DND-41 (cell line): ENCODE data around the gene TMEM182.

Experiments
- ATAC-seq: fragments of 200-7000 bp; cut with Tn5 transposase; 3 replicates; pipeline ENCODE4 v1.9.1; 2021; ENCODE audit warnings: low read depth; ENCODE audit not compliant: insufficient read depth
- DNase-seq: peaks from one replicate; pipeline ENCODE4 v3.0.0-alpha.2; 2020
- H2AFZ ChIP-seq: 2 replicates; pipeline ENCODE4 v1.6.0; 2012; ENCODE audit warnings: low read depth, low read length
- H3K27ac ChIP-seq: 2 replicates; pipeline ENCODE4 v1.5.1; 2012; ENCODE audit warnings: low read length, inconsistent platforms
- H3K27me3 ChIP-seq: fragments of 200-600 bp; sonication (generic); 2 replicates; pipeline ENCODE4 v1.6.0; 2012; ENCODE audit warnings: low read length, mild to moderate bottlenecking, inconsistent platforms; ENCODE audit not compliant: insufficient read depth, poor library complexity
- H3K36me3 ChIP-seq: 2 replicates; pipeline ENCODE4 v1.5.1; 2012; ENCODE audit warnings: low read length, inconsistent platforms; ENCODE audit not compliant: insufficient read depth
- H3K4me1 ChIP-seq: 2 replicates; pipeline ENCODE4 v1.5.1; 2012; ENCODE audit warnings: mild to moderate bottlenecking, low read length; ENCODE audit not compliant: insufficient read depth
- H3K4me2 ChIP-seq: 2 replicates; pipeline ENCODE4 v1.6.0; 2012; ENCODE audit warnings: mild to moderate bottlenecking, moderate library complexity, low read length, inconsistent platforms; ENCODE audit not compliant: insufficient read depth
- H3K4me3 ChIP-seq, 2 experiments: fragments of 200-600 bp in 1 of 2; shearing (Covaris generic) in 1 of 2; 2 replicates each; pipeline ENCODE4 v1.5.1; 2012 to 2016; ENCODE audit warnings: inconsistent platforms in 2 of 2, low read length in 2 of 2, mild to moderate bottlenecking in 2 of 2, low read depth in 1 of 2, moderate library complexity in 1 of 2
- H3K79me2 ChIP-seq: 2 replicates; pipeline ENCODE4 v1.6.0; 2012; ENCODE audit warnings: low read length, inconsistent platforms; ENCODE audit not compliant: insufficient read depth
- H3K9ac ChIP-seq: 2 replicates; pipeline ENCODE4 v1.6.0; 2012; ENCODE audit warnings: low read depth, mild to moderate bottlenecking, inconsistent platforms, low read length, moderate library complexity
- H3K9me3 ChIP-seq: 2 replicates; pipeline ENCODE4 v1.5.1; 2012; ENCODE audit warnings: low read length, moderate library complexity, mild to moderate bottlenecking, inconsistent platforms; ENCODE audit not compliant: insufficient read depth, severe bottlenecking
- H4K20me1 ChIP-seq: 2 replicates; pipeline ENCODE4 v1.6.0; 2012; ENCODE audit warnings: low read length; ENCODE audit not compliant: insufficient read depth
- EZH2 ChIP-seq: IDR thresholded peaks from 3 replicates; pipeline ENCODE4 v1.6.1; 2012; ENCODE audit warnings: borderline replicate concordance, low read depth, mild to moderate bottlenecking, moderate library complexity, low read length, inconsistent platforms; ENCODE audit not compliant: severe bottlenecking
- TF ChIP-seq, protein P1 (sequence below): IDR thresholded peaks from 2 replicates; pipeline ENCODE4 v1.5.1; 2012; ENCODE audit warnings: borderline replicate concordance, low read length, moderate library complexity, mild to moderate bottlenecking; ENCODE audit not compliant: poor library complexity, severe bottlenecking; ENCODE audit errors: extremely low read depth

The TMEM182 gene

DNA sequence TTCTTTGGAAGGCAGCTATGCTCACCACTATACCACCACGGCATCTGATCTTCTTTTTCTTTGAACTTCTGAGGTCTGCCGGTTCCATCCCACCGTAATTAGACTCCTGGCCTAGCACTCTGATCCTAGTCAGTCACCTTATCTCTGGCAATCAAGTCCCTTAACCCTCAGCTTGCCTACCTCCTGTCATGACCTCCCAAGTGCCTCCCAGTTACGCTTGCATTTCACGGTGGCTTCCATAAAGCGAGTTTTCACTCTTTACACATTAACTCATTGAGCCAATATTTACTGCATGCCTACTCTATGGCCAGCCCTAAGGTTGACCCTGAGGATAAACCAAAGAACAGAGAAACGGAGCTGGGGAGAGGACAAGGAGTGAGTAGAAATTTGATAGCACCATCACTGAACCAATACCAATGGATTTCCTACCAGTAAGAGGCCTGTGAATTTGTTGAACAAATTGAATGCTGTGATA, 37.8 kb upstream of the TMEM182 start:
- TF ChIP-seq, protein P1, sequence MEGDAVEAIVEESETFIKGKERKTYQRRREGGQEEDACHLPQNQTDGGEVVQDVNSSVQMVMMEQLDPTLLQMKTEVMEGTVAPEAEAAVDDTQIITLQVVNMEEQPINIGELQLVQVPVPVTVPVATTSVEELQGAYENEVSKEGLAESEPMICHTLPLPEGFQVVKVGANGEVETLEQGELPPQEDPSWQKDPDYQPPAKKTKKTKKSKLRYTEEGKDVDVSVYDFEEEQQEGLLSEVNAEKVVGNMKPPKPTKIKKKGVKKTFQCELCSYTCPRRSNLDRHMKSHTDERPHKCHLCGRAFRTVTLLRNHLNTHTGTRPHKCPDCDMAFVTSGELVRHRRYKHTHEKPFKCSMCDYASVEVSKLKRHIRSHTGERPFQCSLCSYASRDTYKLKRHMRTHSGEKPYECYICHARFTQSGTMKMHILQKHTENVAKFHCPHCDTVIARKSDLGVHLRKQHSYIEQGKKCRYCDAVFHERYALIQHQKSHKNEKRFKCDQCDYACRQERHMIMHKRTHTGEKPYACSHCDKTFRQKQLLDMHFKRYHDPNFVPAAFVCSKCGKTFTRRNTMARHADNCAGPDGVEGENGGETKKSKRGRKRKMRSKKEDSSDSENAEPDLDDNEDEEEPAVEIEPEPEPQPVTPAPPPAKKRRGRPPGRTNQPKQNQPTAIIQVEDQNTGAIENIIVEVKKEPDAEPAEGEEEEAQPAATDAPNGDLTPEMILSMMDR: no peak
- no peak for TF ChIP-seq EZH2
- Histone ChIP-seq H3K4me3 (no peak overlapping the region), H3K36me3 (peaks cover 81% of the 10 kb centered on the region), H3K4me2 (no peak overlapping the region), H4K20me1 (no peaks in the 10 kb centered on the region), H2AFZ (no peak overlapping the region), H3K27me3 (no peaks in the 10 kb centered on the region), H3K9me3 (no peaks in the 10 kb centered on the region), H3K79me2 (no peaks in the 10 kb centered on the region), H3K4me1 (no peaks in the 10 kb centered on the region), H3K27ac (no peak overlapping the region), H3K9ac (no peak overlapping the region)
- ATAC-seq: no peak
- DNase-seq: no peak

DNA sequence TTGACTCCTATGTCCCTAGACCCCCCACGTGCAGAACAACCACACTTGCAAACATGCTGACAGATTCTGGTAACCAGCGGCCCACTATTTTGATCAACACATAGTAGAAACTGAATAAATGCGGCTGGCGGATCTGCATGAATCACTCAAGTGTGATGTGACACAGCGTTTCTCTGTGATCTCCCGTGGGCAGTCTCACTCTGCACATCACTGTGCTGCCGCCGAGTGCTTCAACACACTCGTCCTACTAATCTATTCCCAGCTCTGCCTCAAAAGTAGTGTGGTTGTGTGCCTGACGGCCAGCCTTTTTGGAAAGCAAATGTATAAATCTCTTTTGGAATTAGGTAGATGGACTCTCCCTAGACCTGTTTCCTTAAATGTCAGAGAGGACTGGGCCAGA, 37.3 kb upstream of the TMEM182 start:
- Histone ChIP-seq H3K4me2 (no peak overlapping the region), H3K4me3 (no peak overlapping the region), H3K27ac (no peak overlapping the region), H3K9ac (no peak overlapping the region), H4K20me1 (no peaks in the 10 kb centered on the region), H2AFZ (no peak overlapping the region), H3K9me3 (no peaks in the 10 kb centered on the region), H3K79me2 (no peaks in the 10 kb centered on the region), H3K27me3 (no peaks in the 10 kb centered on the region), H3K4me1 (no peaks in the 10 kb centered on the region), H3K36me3 (peaks cover 77% of the 10 kb centered on the region)
- ATAC-seq (no peak), DNase-seq (no peak)
- TF ChIP-seq, protein P1: no peak
- no peak for TF ChIP-seq EZH2

DNA sequence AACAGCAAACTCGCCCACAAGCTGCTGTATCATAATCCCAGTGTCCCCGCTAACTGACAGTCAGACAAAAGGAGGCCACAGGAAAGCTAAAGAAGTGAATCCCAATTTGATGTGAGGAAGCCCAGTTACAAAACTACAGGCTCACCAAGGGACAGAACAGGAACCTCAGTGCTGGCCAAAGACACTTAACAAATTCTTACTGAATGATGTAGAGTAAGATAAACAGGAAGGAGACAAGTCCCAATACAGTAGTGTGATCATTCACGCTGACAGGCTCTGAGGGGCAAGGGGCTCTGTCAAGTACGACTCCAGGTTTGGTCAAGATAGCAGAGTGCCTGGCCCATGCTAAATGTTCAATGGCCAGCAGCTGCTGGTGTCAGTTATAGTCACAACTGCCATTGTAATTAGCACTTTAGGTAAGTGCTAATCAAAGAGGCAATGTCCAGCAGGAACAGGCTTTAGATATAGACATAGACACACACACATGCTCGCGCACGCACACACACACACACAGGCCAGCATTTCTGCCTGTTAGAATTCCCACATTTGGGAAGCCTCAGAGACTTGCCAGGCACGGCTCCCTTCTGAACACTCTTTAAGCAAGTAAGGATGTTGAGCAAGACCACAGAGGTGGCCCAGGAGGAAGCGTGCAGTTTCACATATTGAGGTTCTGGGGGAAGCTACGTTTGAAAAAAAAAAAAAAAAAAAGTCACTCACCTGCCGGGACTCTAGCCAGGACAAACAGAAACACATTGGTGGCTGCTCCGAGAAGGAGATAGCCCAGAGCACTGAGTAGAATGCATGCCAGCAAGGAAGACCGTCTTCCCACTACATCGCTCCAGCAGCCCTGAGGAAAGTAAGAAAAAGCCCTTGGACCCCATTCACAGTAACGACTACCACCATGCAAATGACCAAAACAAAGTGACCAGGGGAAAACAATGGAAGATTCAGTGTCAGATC, 35.4 kb upstream of the TMEM182 start:
- no peak for ATAC-seq
- Histone ChIP-seq H3K27ac (no peak overlapping the region), H3K9ac (no peak overlapping the region)

More for the DNA sequence above, 35.4 kb upstream of the TMEM182 start:
- DNase-seq: no peak
- no peaks in the 10 kb centered on the region for H3K4me1 ChIP-seq
- H4K20me1 ChIP-seq: no peaks in the 10 kb centered on the region
- TF ChIP-seq EZH2: no peak
- TF ChIP-seq, protein P1: no peak
- H3K4me3 ChIP-seq: no peak overlapping the region
- no peaks in the 10 kb centered on the region for H3K79me2 ChIP-seq
- H3K36me3 ChIP-seq: peaks cover 68% of the 10 kb centered on the region
- no peaks in the 10 kb centered on the region for H3K27me3 ChIP-seq
- no peak overlapping the region for H3K4me2 ChIP-seq
- no peak overlapping the region for H2AFZ ChIP-seq
- H3K9me3 ChIP-seq: no peaks in the 10 kb centered on the region
